Lower lobe of right lung (tissue), 2 donors: ENCODE results near the gene KCNAB2. TPM values are rescaled to one million over a fixed set of nuclear protein-coding genes. Genes with fewer than 3 reads are reported as not detected.
A peak's percentile ranks its signal among the peaks of the same experiment; 100 is the strongest.

Experiments
- ATAC-seq, 2 donors: fragments of 200-7000 bp; cut with Tn5 transposase; one replicate each; pipeline ENCODE4 v1.9.1; 2020 to 2022; ENCODE audit warnings: mild to moderate bottlenecking in 2 of 2, moderate library complexity in 2 of 2
- DNase-seq: peaks from one replicate; pipeline ENCODE4 v3.0.0-alpha.2; 2020
- H3K27ac ChIP-seq: fragments of 200-600 bp; one replicate; pipeline ENCODE4 v1.8.0; 2022
- H3K27me3 ChIP-seq: fragments of 200-600 bp; one replicate; pipeline ENCODE4 v1.8.0; 2022; ENCODE audit warnings: low read depth
- H3K36me3 ChIP-seq: fragments of 200-600 bp; one replicate; pipeline ENCODE4 v1.8.0; 2022; ENCODE audit warnings: mild to moderate bottlenecking
- H3K4me1 ChIP-seq: fragments of 200-600 bp; one replicate; pipeline ENCODE4 v1.8.0; 2022
- H3K4me3 ChIP-seq: fragments of 200-600 bp; one replicate; pipeline ENCODE4 v1.8.0; 2022; ENCODE audit warnings: mild to moderate bottlenecking
- H3K9me3 ChIP-seq: fragments of 200-600 bp; one replicate; pipeline ENCODE4 v1.8.0; 2022
- CTCF ChIP-seq: fragments of 200-600 bp; IDR thresholded peaks from one replicate; pipeline ENCODE4 v1.8.0; 2022; ENCODE audit warnings: antibody characterized with exemption, mild to moderate bottlenecking
- intact Hi-C: fragments of 100-400 bp; cut with DNase I; formaldehyde crosslinking; loops from one replicate; pipeline ENCODE4 v1.11.0; 2022
- total RNA-seq: library from RNA; stranded (reverse); fragmentation: NEBNext Ultra II Directional; extraction: Animal tissue kit (Norgen Biotek cat#: 25700); gene quantifications from one replicate; pipeline ENCODE4 v1.2.1, GENCODE V29; 2021
- donor health status: DM: no; HTN: yes; CAD: no; lungs with severe emphysema.

The KCNAB2 gene
- total RNA-seq, 1 donor from 2014 or later = 119 TPM

GRCh38 chr1:6053206-6053546 lies 7.5 kb downstream of the KCNAB2 start:
- Histone ChIP-seq H3K4me1 (peaks cover 18% of the 10 kb centered on the region), H3K27me3 (no peaks in the 10 kb centered on the region), H3K9me3 (no peaks in the 10 kb centered on the region), H3K27ac (no peak overlapping the region), H3K4me3 (no peak overlapping the region), H3K36me3 (no peaks in the 10 kb centered on the region)
- intact Hi-C loops = no loop called here
- ATAC-seq = no peak
- no peak for TF ChIP-seq CTCF
- no peak for DNase-seq

GRCh38 chr1:6054596-6054995 lies 8.9 kb downstream of the KCNAB2 start:
- Histone ChIP-seq H3K36me3 (no peaks in the 10 kb centered on the region), H3K27ac (no peak overlapping the region), H3K4me1 (peaks cover 30% of the 10 kb centered on the region), H3K27me3 (no peaks in the 10 kb centered on the region), H3K9me3 (no peaks in the 10 kb centered on the region), H3K4me3 (no peak overlapping the region)
- ATAC-seq (no peak), DNase-seq (no peak)
- no peak for TF ChIP-seq CTCF
- intact Hi-C loops = no loop called here

- Histone ChIP-seq H3K27ac (peak overlapping the region; percentile 18), H3K9me3 (no peaks in the 10 kb centered on the region), H3K4me3 (no peak overlapping the region), H3K4me1 (peaks cover 30% of the 10 kb centered on the region), H3K27me3 (no peaks in the 10 kb centered on the region), H3K36me3 (no peaks in the 10 kb centered on the region)
- no peak for DNase-seq
- intact Hi-C loops = no loop called here
- no peak for TF ChIP-seq CTCF
- peak; percentile 62 to 75 for ATAC-seq
Measured at GRCh38 chr1:6056572-6056948, 10.9 kb downstream of the KCNAB2 start.

GRCh38 chr1:6057170-6057845 lies 11.6 kb downstream of the KCNAB2 start:
- H3K9me3 ChIP-seq = no peaks in the 10 kb centered on the region
- ATAC-seq (no peak), DNase-seq (no peak)
- intact Hi-C loops = no loop called here
- H3K4me3 ChIP-seq = no peak overlapping the region
- peaks cover 30% of the 10 kb centered on the region for H3K4me1 ChIP-seq
- no peaks in the 10 kb centered on the region for H3K36me3 ChIP-seq
- no peak overlapping the region for H3K27ac ChIP-seq
- H3K27me3 ChIP-seq = no peaks in the 10 kb centered on the region
- no peak for TF ChIP-seq CTCF

GRCh38 chr1:6059866-6060265 lies 14.2 kb downstream of the KCNAB2 start:
- Histone ChIP-seq H3K27ac (no peak overlapping the region), H3K36me3 (no peaks in the 10 kb centered on the region), H3K27me3 (no peaks in the 10 kb centered on the region), H3K4me3 (no peak overlapping the region), H3K9me3 (no peaks in the 10 kb centered on the region), H3K4me1 (peaks cover 30% of the 10 kb centered on the region)
- no peak for DNase-seq
- TF ChIP-seq CTCF = no peak
- intact Hi-C loops = no loop called here
- ATAC-seq = no peak
